ENCODE measurements around the gene RAB11FIP3. TPM values are rescaled to one million over a fixed set of nuclear protein-coding genes. Genes with fewer than 3 reads are reported as not detected.
A peak's percentile ranks its signal among the peaks of the same experiment; 100 is the strongest.

The RAB11FIP3 gene
- total and polyA plus RNA-seq, 9 of the 15 experiments (the other 6 are each of a cell fraction or from before 2014, with no cell fraction given) = 0.46 to 13.1 (median 4.3) TPM

GRCh38 chr16:405548-406506, 19.6 kb upstream of the RAB11FIP3 start (continued):
- no peak for TF ChIP-seq RREB1 (CRISPR knock-in tag; IDR thresholded peaks at IDR 0.05)
- TF ChIP-seq PRDM10 (IDR thresholded peaks at IDR 0.05; ENCODE audit: partially characterized antibody) = peak; percentile 38

Measured in K562 (cell line).